Left ventricle myocardium inferior (tissue), 1 donor: ENCODE measurements around the gene NDUFS3. TPM values are rescaled to one million over a fixed set of nuclear protein-coding genes. Genes with fewer than 3 reads are reported as not detected.
A peak's percentile ranks its signal among the peaks of the same experiment; 100 is the strongest.

Experiments
- DNase-seq: peaks from one replicate; pipeline ENCODE4 v3.0.0-alpha.2; 2020
- H3K27ac ChIP-seq: fragments of 200-600 bp; replicated peaks from 2 replicates; pipeline ENCODE4 v1.8.0; 2021
- H3K27me3 ChIP-seq: fragments of 200-600 bp; 2 replicates; pipeline ENCODE4 v1.8.0; 2021; ENCODE audit warnings: low read depth
- H3K36me3 ChIP-seq: fragments of 200-600 bp; 2 replicates; pipeline ENCODE4 v1.8.0; 2021
- H3K4me1 ChIP-seq: fragments of 200-600 bp; 2 replicates; pipeline ENCODE4 v1.8.0; 2021
- H3K4me3 ChIP-seq: fragments of 200-600 bp; 2 replicates; pipeline ENCODE4 v1.8.0; 2021; ENCODE audit warnings: mild to moderate bottlenecking, moderate library complexity
- H3K9me3 ChIP-seq: fragments of 200-600 bp; replicated peaks from 2 replicates; pipeline ENCODE4 v1.8.0; 2021
- CTCF ChIP-seq: fragments of 200-600 bp; IDR thresholded peaks from 2 replicates; pipeline ENCODE4 v1.8.0; 2021; ENCODE audit warnings: antibody characterized with exemption, mild to moderate bottlenecking, borderline replicate concordance
- intact Hi-C: fragments of 100-400 bp; cut with micrococcal nuclease; formaldehyde crosslinking; loops from one replicate; pipeline ENCODE4 v1.11.0; 2022
- total RNA-seq: library from RNA; stranded (reverse); fragmentation: NEBNext Ultra II Directional; extraction: Animal tissue kit (Norgen Biotek cat#: 25700); gene quantifications from one replicate; pipeline ENCODE4 v1.2.1, GENCODE V29; 2021
- donor health status: DM: no; HTN: yes; CAD: no; lungs with severe emphysema.

NDUFS3 gene
- total RNA-seq, 1 donor from 2014 or later, result 296 TPM

GRCh38 chr11:47583844-47584243 lies 5.0 kb downstream of the NDUFS3 start:
- Histone ChIP-seq H3K4me1 (peaks cover 42% of the 10 kb centered on the region), H3K27me3 (peaks cover 1% of the 10 kb centered on the region), H3K9me3 (no peaks in the 10 kb centered on the region), H3K36me3 (peaks cover 53% of the 10 kb centered on the region), H3K4me3 (no peak overlapping the region), H3K27ac (no peak overlapping the region)
- TF ChIP-seq CTCF, result no peak
- no peak for DNase-seq
- intact Hi-C loops, result no loop called here

GRCh38 chr11:47586098-47586855 lies 7.4 kb downstream of the NDUFS3 start, which contains the start of gene FAM180B:
TSS of gene FAM180B (plus strand) at chr11:47586678. CDS start at chr11:47586769, 91 bp downstream.
- TF ChIP-seq CTCF, result no peak
- peaks cover 26% of the 10 kb centered on the region for H3K4me1 ChIP-seq
- peak within 1 kb of the TSS; percentile 12 for H3K27ac ChIP-seq
- H3K27me3 ChIP-seq, result peaks cover 26% of the 10 kb centered on the region
- no peaks in the 10 kb centered on the region for H3K9me3 ChIP-seq
- DNase-seq, result peak; percentile 32
- peaks cover 40% of the 10 kb centered on the region for H3K36me3 ChIP-seq
- intact Hi-C loops, result no loop called here
- H3K4me3 ChIP-seq, result no peak within 1 kb of the TSS

- intact Hi-C loops, result no loop called here
- no peak for TF ChIP-seq CTCF
Measured at GRCh38 chr11:47587039-47587716, 8.3 kb downstream of the NDUFS3 start.

GRCh38 chr11:47587723-47588326 lies 9.0 kb downstream of the NDUFS3 start:
- intact Hi-C loops, result no loop called here
- no peak overlapping the region for H3K4me3 ChIP-seq
- H3K27ac ChIP-seq, result peak overlapping the region; percentile 12
- peak; percentile 51 for DNase-seq
- TF ChIP-seq CTCF, result no peak
- H3K27me3 ChIP-seq, result peaks cover 41% of the 10 kb centered on the region
- H3K36me3 ChIP-seq, result peaks cover 25% of the 10 kb centered on the region
- peaks cover 26% of the 10 kb centered on the region for H3K4me1 ChIP-seq
- no peaks in the 10 kb centered on the region for H3K9me3 ChIP-seq

More at GRCh38 chr11:47587039-47587716, 8.3 kb downstream of the NDUFS3 start:
- H3K4me3 ChIP-seq, result no peak overlapping the region
- peaks cover 31% of the 10 kb centered on the region for H3K36me3 ChIP-seq
- no peak for DNase-seq
- peak overlapping the region; percentile 12 for H3K27ac ChIP-seq
- H3K27me3 ChIP-seq, result peaks cover 35% of the 10 kb centered on the region
- H3K9me3 ChIP-seq, result no peaks in the 10 kb centered on the region
- H3K4me1 ChIP-seq, result peaks cover 26% of the 10 kb centered on the region

- TF ChIP-seq CTCF, result no peak
- Histone ChIP-seq H3K36me3 (peaks cover 12% of the 10 kb centered on the region), H3K4me1 (peaks cover 33% of the 10 kb centered on the region), H3K9me3 (no peaks in the 10 kb centered on the region), H3K27me3 (peaks cover 54% of the 10 kb centered on the region), H3K4me3 (peak overlapping the region; percentile 58), H3K27ac (peak overlapping the region; percentile 16)
- intact Hi-C loops, result no loop called here
- no peak for DNase-seq
Measured at GRCh38 chr11:47589118-47589517, 10.2 kb downstream of the NDUFS3 start.
